Measurements from ENCODE around the gene SUMO1.

The SUMO1 gene

GRCh38 chr2:202201220-202202160, 36.9 kb downstream of the SUMO1 start:
- DNase-seq (ENCODE audit: low read depth), result no peak

- DNase-seq (ENCODE audit: low read depth), result no peak
These were observed 41.7 kb downstream of the SUMO1 start for GRCh38 chr2:202196727-202197126.

GRCh38 chr2:202194418-202194817, 44.0 kb downstream of the SUMO1 start:
- DNase-seq (ENCODE audit: low read depth), result no peak

GRCh38 chr2:202193881-202194353, 44.5 kb downstream of the SUMO1 start:
- no peak for DNase-seq (ENCODE audit: low read depth)

- DNase-seq (ENCODE audit: low read depth), result no peak
These were observed 45.1 kb downstream of the SUMO1 start for GRCh38 chr2:202193305-202193704.

- DNase-seq (ENCODE audit: low read depth), result no peak
These were observed 50.8 kb downstream of the SUMO1 start for GRCh38 chr2:202187570-202187969.

- no peak for DNase-seq (ENCODE audit: low read depth)
These were observed 51.7 kb downstream of the SUMO1 start for GRCh38 chr2:202186641-202187202.

GRCh38 chr2:202185156-202185555, 53.2 kb downstream of the SUMO1 start:
- no peak for DNase-seq (ENCODE audit: low read depth)

- DNase-seq (ENCODE audit: low read depth), result no peak
These were observed 53.8 kb downstream of the SUMO1 start for GRCh38 chr2:202184557-202184956.

GRCh38 chr2:202178346-202178958, 59.9 kb downstream of the SUMO1 start:
- DNase-seq (ENCODE audit: low read depth), result peak; percentile 22

- no peak for DNase-seq (ENCODE audit: low read depth)
These were observed 65.8 kb downstream of the SUMO1 start for GRCh38 chr2:202172439-202173211.

GRCh38 chr2:202171241-202171825, 67.1 kb downstream of the SUMO1 start:
- DNase-seq (ENCODE audit: low read depth), result no peak

GRCh38 chr2:202169832-202170424, 68.5 kb downstream of the SUMO1 start:
- DNase-seq (ENCODE audit: low read depth), result no peak

- no peak for DNase-seq (ENCODE audit: low read depth)
These were observed 69.3 kb downstream of the SUMO1 start for GRCh38 chr2:202169131-202169530.

GRCh38 chr2:202165945-202166344, 72.5 kb downstream of the SUMO1 start:
- DNase-seq (ENCODE audit: low read depth), result no peak

- DNase-seq (ENCODE audit: low read depth), result no peak
These were observed 73.2 kb downstream of the SUMO1 start for GRCh38 chr2:202165208-202165607.

- DNase-seq (ENCODE audit: low read depth), result no peak
These were observed 74.0 kb downstream of the SUMO1 start for GRCh38 chr2:202164411-202164810.

GRCh38 chr2:202161151-202161835, 77.1 kb downstream of the SUMO1 start:
- no peak for DNase-seq (ENCODE audit: low read depth)

- no peak for DNase-seq (ENCODE audit: low read depth)
These were observed 79.6 kb downstream of the SUMO1 start for GRCh38 chr2:202158796-202159195.

- no peak for DNase-seq (ENCODE audit: low read depth)
These were observed 81.0 kb downstream of the SUMO1 start for GRCh38 chr2:202157211-202157990.

Data from stimulated activated CD8-positive, alpha-beta memory T cell treated with anti-CD3 and anti-CD28 coated beads, Interleukin-12 subunit alpha, Interleukin-12 subunit beta, amount 100 ng/mL, for 1 hour (primary cell).